Mesenchymal stem cell (in vitro differentiated cells and primary cell): ENCODE measurements around the gene AKAP6.

Source experiments
- DNase-seq: peaks from one replicate; pipeline ENCODE4 v3.0.0-alpha.2; 2013
- H2AFZ ChIP-seq: one replicate; pipeline ENCODE4 v1.6.1; 2013; ENCODE audit warnings: low read depth, mild to moderate bottlenecking, control low read depth, inconsistent platforms, low read length, moderate library complexity
- H2AK5ac ChIP-seq: 2 replicates; pipeline ENCODE4 v1.6.1; 2013; ENCODE audit warnings: low read length, moderate library complexity, mild to moderate bottlenecking, inconsistent platforms; ENCODE audit not compliant: severe bottlenecking
- H2BK120ac ChIP-seq: one replicate; pipeline ENCODE4 v1.6.1; 2013; ENCODE audit warnings: low read depth, mild to moderate bottlenecking, inconsistent platforms, low read length, moderate library complexity
- H2BK12ac ChIP-seq, 2 experiments: one replicate each; pipeline ENCODE4 v1.6.1; 2013; ENCODE audit warnings: inconsistent platforms in 2 of 2, low read length in 2 of 2, mild to moderate bottlenecking in 2 of 2, moderate library complexity in 2 of 2, control low read depth in 1 of 2
- H2BK15ac ChIP-seq: one replicate; pipeline ENCODE4 v1.6.1; 2013; ENCODE audit warnings: mild to moderate bottlenecking, low read depth, inconsistent platforms; ENCODE audit not compliant: poor library complexity, severe bottlenecking
- H2BK5ac ChIP-seq: 2 replicates; pipeline ENCODE4 v1.6.1; 2013; ENCODE audit warnings: low read depth, mild to moderate bottlenecking, low read length, control low read depth, inconsistent platforms; ENCODE audit not compliant: poor library complexity, severe bottlenecking
- H3K14ac ChIP-seq, 2 experiments: one replicate each; pipeline ENCODE4 v1.6.1; 2013; ENCODE audit warnings: inconsistent platforms in 2 of 2, low read length in 2 of 2, control low read depth in 1 of 2, mild to moderate bottlenecking in 1 of 2, moderate library complexity in 1 of 2
- H3K18ac ChIP-seq, 2 experiments: one replicate each; pipeline ENCODE4 v1.6.1; 2013; ENCODE audit warnings: inconsistent platforms in 2 of 2, low read length in 2 of 2, control low read depth in 1 of 2, low read depth in 1 of 2, mild to moderate bottlenecking in 1 of 2
- H3K23ac ChIP-seq, 2 experiments: one replicate each; pipeline ENCODE4 v1.6.1; 2013; ENCODE audit warnings: inconsistent platforms in 2 of 2, low read length in 2 of 2, mild to moderate bottlenecking in 2 of 2, moderate library complexity in 2 of 2, control low read depth in 1 of 2
- H3K27ac ChIP-seq: 2 replicates; pipeline ENCODE4 v1.5.1; 2013; ENCODE audit warnings: mild to moderate bottlenecking, moderate library complexity, low read length, control low read depth, inconsistent platforms; ENCODE audit not compliant: poor library complexity, severe bottlenecking
- H3K27me3 ChIP-seq, 2 experiments: 2 replicates each; pipeline versions ENCODE4 v1.6.1 to v1.7.0; 2013; ENCODE audit warnings: low read length in 2 of 2, mild to moderate bottlenecking in 2 of 2, moderate library complexity in 2 of 2, control low read depth in 1 of 2, inconsistent platforms in 1 of 2; ENCODE audit not compliant: control insufficient read depth in 1 of 2, insufficient read depth in 1 of 2
- H3K36me3 ChIP-seq, 2 experiments: 2 replicates each; pipeline versions ENCODE4 v1.6.1 to v1.7.0; 2013; ENCODE audit warnings: low read length in 2 of 2, control low read depth in 1 of 2, inconsistent platforms in 1 of 2, low read depth in 1 of 2, mild to moderate bottlenecking in 1 of 2; ENCODE audit not compliant: insufficient read depth in 2 of 2, control insufficient read depth in 1 of 2
- H3K4ac ChIP-seq, 2 experiments: one replicate each; pipeline ENCODE4 v1.6.1; 2013; ENCODE audit warnings: inconsistent platforms in 2 of 2, low read length in 2 of 2, mild to moderate bottlenecking in 2 of 2, moderate library complexity in 2 of 2, control low read depth in 1 of 2, low read depth in 1 of 2
- H3K4me1 ChIP-seq: 2 replicates; pipeline ENCODE4 v1.6.1; 2013; ENCODE audit warnings: low read depth, low read length, control low read depth; ENCODE audit not compliant: control insufficient read depth, insufficient read depth
- H3K4me2 ChIP-seq: 2 replicates; pipeline ENCODE4 v1.6.1; 2013; ENCODE audit warnings: low read length, mild to moderate bottlenecking, inconsistent platforms; ENCODE audit not compliant: poor library complexity, severe bottlenecking
- H3K4me3 ChIP-seq, 2 experiments: 2 replicates each; pipeline versions ENCODE4 v1.5.1 to v1.7.0; 2013; ENCODE audit warnings: low read length in 2 of 2, mild to moderate bottlenecking in 2 of 2, control low read depth in 1 of 2, low read depth in 1 of 2; ENCODE audit not compliant: insufficient read depth in 1 of 2
- H3K79me1 ChIP-seq: replicated peaks from 2 replicates; pipeline ENCODE4 v1.6.1; 2013; ENCODE audit warnings: mild to moderate bottlenecking, control low read depth, low read length, inconsistent platforms; ENCODE audit not compliant: poor library complexity, severe bottlenecking
- H3K9ac ChIP-seq: 2 replicates; pipeline ENCODE4 v1.7.0; 2013; ENCODE audit warnings: mild to moderate bottlenecking, low read length, moderate library complexity
- H3K9me3 ChIP-seq: 2 replicates; pipeline ENCODE4 v1.7.0; 2013; ENCODE audit warnings: mild to moderate bottlenecking, low read length; ENCODE audit not compliant: control insufficient read depth
- H4K8ac ChIP-seq: one replicate; pipeline ENCODE4 v1.6.1; 2013; ENCODE audit warnings: inconsistent platforms, mild to moderate bottlenecking, low read length, moderate library complexity
- H4K91ac ChIP-seq: one replicate; pipeline ENCODE4 v1.6.1; 2013; ENCODE audit warnings: mild to moderate bottlenecking, low read length, inconsistent platforms
- WGBS: methylation state at CpG from one replicate; pipeline ENCODE4 v1.1.7; 2013; ENCODE audit warnings: mixed read lengths; 5-methylcytosine and 5-hydroxymethylcytosine counted together

Gene AKAP6

DNA sequence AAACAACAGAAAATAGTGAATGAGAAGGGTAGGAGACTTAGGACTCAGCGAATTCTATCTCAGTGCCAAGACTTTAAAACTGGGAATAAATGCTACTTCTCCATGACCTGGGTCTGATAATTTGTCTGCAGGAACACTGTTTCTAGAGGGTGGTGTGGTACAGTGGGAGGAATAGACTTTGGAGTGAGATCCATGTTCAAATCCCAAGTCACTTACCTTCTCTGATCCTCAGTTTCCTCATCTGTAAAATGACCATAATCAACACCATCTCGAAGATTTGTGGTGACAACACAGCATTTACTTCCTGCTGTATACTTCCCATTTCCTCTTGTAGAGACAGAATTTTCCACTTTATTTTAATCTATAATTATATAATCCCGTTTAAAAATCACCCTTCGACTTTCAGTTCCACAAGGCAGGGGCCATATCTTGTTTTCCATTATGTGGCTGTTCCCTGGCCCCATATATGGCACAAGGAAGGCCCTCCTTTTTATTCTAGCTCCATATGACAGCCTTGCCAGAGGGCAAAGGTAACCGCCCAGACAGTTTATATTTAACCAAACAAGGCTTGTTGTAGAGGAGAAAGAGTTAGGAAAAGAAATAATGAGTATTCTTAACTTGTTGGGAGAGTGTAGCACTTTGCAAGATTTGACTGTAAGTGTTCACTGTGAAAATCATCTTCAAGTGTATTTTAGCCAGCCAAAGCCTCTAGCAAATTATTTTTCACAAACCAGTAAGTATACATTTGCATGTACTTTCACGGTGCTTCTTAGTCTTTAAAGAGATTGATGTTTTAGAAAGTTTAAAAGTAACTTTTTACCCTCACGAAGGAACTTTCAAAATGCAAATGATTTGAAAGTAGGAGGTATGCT, 243.1 kb downstream of the AKAP6 start:
- no peak overlapping the region for H3K27ac ChIP-seq
- no peaks in the 10 kb centered on the region for H3K9me3 ChIP-seq
- H3K9ac ChIP-seq = no peak overlapping the region
- H3K18ac ChIP-seq = no peak overlapping the region
- H3K27me3 ChIP-seq = peaks cover 4% of the 10 kb centered on the region in 2 experiments
- H3K14ac ChIP-seq = no peak overlapping the region
- DNase-seq = no peak
- no peak overlapping the region for H3K4me2 ChIP-seq
- no peak overlapping the region for H4K8ac ChIP-seq
- H3K4me3 ChIP-seq = no peak overlapping the region
- no peak overlapping the region for H3K4ac ChIP-seq
- no peak overlapping the region for H2AFZ ChIP-seq
- no peak overlapping the region for H4K91ac ChIP-seq
- H3K79me1 ChIP-seq = no peaks in the 10 kb centered on the region
- H3K36me3 ChIP-seq = no peaks in the 10 kb centered on the region
- WGBS = 78% methylated on average over 7 of the region's 7 CpGs
- no peak overlapping the region for H2BK12ac ChIP-seq
- H2BK5ac ChIP-seq = no peak overlapping the region
- no peak overlapping the region for H2BK120ac ChIP-seq
- H2BK15ac ChIP-seq = no peak overlapping the region
- H3K4me1 ChIP-seq = no peaks in the 10 kb centered on the region
- no peak overlapping the region for H3K23ac ChIP-seq
- H2AK5ac ChIP-seq = no peak overlapping the region

DNA sequence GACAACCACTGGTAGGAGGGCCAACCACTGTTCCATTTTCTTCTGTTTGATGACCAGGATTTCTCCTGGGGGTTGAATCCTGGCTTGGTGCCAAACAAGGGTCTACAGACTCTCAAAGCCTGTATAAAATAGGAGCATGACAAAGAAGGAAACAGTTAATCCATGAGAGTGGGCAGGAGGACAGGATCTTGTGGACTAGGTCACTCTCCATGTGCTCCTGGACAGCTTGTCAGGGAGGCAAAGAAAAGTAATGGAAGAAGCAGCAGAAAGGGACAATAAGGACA, 243.7 kb downstream of the AKAP6 start:
- Histone ChIP-seq H3K18ac (no peak overlapping the region), H2BK5ac (no peak overlapping the region), H4K8ac (no peak overlapping the region), H3K27ac (no peak overlapping the region), H2BK15ac (no peak overlapping the region), H3K27me3 (peaks cover 4% of the 10 kb centered on the region in 2 experiments), H3K9ac (no peak overlapping the region), H3K14ac (no peak overlapping the region), H3K79me1 (no peaks in the 10 kb centered on the region), H3K9me3 (no peaks in the 10 kb centered on the region), H3K4ac (no peak overlapping the region), H3K36me3 (no peaks in the 10 kb centered on the region), H3K4me2 (no peak overlapping the region), H2BK120ac (no peak overlapping the region), H3K4me3 (no peak overlapping the region), H3K23ac (no peak overlapping the region), H2AFZ (no peak overlapping the region), H4K91ac (no peak overlapping the region), H3K4me1 (no peaks in the 10 kb centered on the region), H2BK12ac (no peak overlapping the region), H2AK5ac (no peak overlapping the region)
- DNase-seq = no peak

DNA sequence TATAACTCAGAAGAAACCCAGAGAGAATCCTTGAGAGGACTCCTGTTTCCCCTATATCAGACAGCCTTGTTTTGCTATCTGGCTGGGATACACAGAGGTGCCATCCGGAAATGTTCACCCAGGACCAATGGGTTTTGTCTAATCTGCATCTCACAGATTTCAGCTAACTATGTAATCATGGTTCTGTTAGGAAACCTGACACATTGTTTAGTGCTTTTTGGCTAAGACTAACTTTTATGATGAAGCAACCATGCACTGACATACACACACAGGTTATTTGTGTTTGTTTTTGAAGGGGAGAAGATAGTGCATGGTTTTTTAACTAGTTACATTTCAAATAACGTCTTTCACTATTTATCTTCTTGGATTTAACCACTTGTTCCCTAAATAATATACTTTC, 245.2 kb downstream of the AKAP6 start:
- no peak overlapping the region for H2BK15ac ChIP-seq
- no peak overlapping the region for H3K23ac ChIP-seq
- no peak overlapping the region for H4K8ac ChIP-seq
- 100% methylated on average over 1 of the region's 2 CpGs for WGBS
- no peak overlapping the region for H2BK12ac ChIP-seq
- H3K9ac ChIP-seq = no peak overlapping the region
- no peak overlapping the region for H2AFZ ChIP-seq
- no peak for DNase-seq
- H3K9me3 ChIP-seq = no peaks in the 10 kb centered on the region
- no peaks in the 10 kb centered on the region for H3K36me3 ChIP-seq
- no peak overlapping the region for H3K4me2 ChIP-seq
- H4K91ac ChIP-seq = no peak overlapping the region
- H2AK5ac ChIP-seq = no peak overlapping the region
- H2BK5ac ChIP-seq = no peak overlapping the region
- H3K4me3 ChIP-seq = no peak overlapping the region
- H2BK120ac ChIP-seq = no peak overlapping the region
- no peak overlapping the region for H3K18ac ChIP-seq
- H3K79me1 ChIP-seq = no peaks in the 10 kb centered on the region
- H3K4ac ChIP-seq = no peak overlapping the region
- H3K14ac ChIP-seq = no peak overlapping the region
- H3K27ac ChIP-seq = no peak overlapping the region
- H3K27me3 ChIP-seq = peaks cover 4% of the 10 kb centered on the region in 2 experiments
- H3K4me1 ChIP-seq = no peaks in the 10 kb centered on the region

- no peak overlapping the region for H4K91ac ChIP-seq
- H2BK120ac ChIP-seq = no peak overlapping the region
- no peak overlapping the region for H3K18ac ChIP-seq
- peak; percentile 69 for DNase-seq
- no peak overlapping the region for H3K4ac ChIP-seq
- no peak overlapping the region for H2BK15ac ChIP-seq
- no peaks in the 10 kb centered on the region for H3K4me1 ChIP-seq
- 49% methylated on average over 4 of the region's 6 CpGs for WGBS
- no peaks in the 10 kb centered on the region for H3K79me1 ChIP-seq
- no peak overlapping the region for H2AFZ ChIP-seq
- no peak overlapping the region for H4K8ac ChIP-seq
- no peaks in the 10 kb centered on the region for H3K36me3 ChIP-seq
- no peak overlapping the region for H3K4me2 ChIP-seq
- no peak overlapping the region for H3K27ac ChIP-seq
- H2BK12ac ChIP-seq = no peak overlapping the region
- H3K9ac ChIP-seq = peak overlapping the region; percentile 72
- H3K23ac ChIP-seq = no peak overlapping the region
- H3K27me3 ChIP-seq = peaks cover 4% of the 10 kb centered on the region in 2 experiments
- H3K9me3 ChIP-seq = no peaks in the 10 kb centered on the region
- H3K14ac ChIP-seq = no peak overlapping the region
- H2BK5ac ChIP-seq = no peak overlapping the region
- no peak overlapping the region for H2AK5ac ChIP-seq
- peak overlapping the region in 1 of 2 experiments; percentile 48 for H3K4me3 ChIP-seq
Observed at GRCh38 chr14:32576088-32576795, 247.1 kb downstream of the AKAP6 start.
